NT2/D1 (cell line): ENCODE measurements around the gene RHEX.

Source experiments
- SUZ12 ChIP-seq: IDR thresholded peaks from 2 replicates; pipeline ENCODE4 v1.6.1; 2011; ENCODE audit not compliant: insufficient read length, insufficient read depth; ENCODE audit errors: extremely low read depth
- YY1 ChIP-seq: IDR thresholded peaks from 2 replicates; pipeline ENCODE4 v1.6.1; 2011; ENCODE audit not compliant: insufficient read length, insufficient read depth
- ZNF274 ChIP-seq: IDR thresholded peaks from 2 replicates; pipeline ENCODE4 v1.6.1; 2011; ENCODE audit warnings: mild to moderate bottlenecking, low read depth, low read length

DNA sequence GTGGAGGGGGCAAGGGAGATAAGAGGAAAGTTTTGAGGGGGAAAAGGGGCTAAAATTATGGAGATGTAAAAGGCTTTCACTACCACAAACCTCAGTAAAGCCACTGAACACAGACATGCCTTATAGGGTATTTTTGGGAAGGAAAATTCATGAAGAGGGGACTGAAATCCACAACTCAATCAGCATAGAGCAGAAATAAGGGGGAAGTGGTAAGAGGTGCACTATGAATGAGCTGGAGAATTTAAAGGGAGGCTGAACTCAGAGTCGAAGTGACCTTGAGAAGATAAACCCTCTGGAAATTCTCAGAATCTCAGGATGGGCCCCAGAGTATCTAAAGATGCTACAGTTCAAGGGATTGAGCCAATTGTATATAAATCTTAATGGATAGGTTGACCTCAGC lies 15.3 kb downstream of the RHEX start:
- TF ChIP-seq YY1 (no peak), ZNF274 (no peak), SUZ12 (no peak)
